GM19351 (cell line): ENCODE measurements around the gene NEU2.
"Not testable (repeated sequence)": the region's sequence is repeated elsewhere in the genome, so short reads cannot be mapped to it uniquely, and the experiment has no call there.

ENCODE experiments used
- ATAC-seq: cut with Tn5 transposase; IDR thresholded peaks from one replicate; pipeline ENCODE4 v1.9.1; 2021; ENCODE audit warnings: mild to moderate bottlenecking, moderate library complexity; ENCODE audit not compliant: unreplicated experiment

The NEU2 gene

DNA sequence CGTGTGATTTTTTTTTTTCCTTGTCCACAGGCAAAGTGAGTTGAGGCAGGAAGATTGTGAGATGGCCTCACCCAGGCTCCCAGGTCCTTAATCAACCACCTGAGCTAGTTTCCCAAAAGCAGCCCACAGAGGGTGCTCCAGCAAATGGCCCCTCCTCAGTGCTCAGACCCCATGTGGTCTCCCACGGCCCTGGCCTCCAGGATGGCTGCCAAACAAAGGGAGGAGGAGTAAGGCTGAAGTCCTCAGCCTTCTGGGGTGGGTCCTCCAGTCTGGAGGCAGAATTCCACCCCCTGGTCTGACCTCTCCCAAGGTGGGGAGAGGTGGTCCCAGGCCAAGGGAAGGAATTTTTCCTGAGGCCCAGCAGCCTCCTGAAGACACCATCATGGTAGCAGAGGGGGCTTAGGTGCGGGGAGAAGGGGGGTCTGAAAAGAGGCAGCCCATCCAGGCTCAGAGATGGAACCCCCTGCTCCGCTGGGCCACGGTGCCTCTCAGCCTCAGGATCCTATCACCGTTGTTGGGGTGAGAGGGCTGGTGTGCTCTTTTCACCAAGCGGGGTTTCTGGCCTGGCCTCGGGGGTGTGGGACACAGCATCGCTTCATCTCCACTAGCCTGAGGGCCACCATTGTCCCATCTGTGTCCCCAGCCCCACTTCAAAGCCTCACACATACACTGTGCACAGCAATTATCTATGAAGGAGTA, 21.8 kb upstream of the NEU2 start:
- no peak for ATAC-seq

DNA sequence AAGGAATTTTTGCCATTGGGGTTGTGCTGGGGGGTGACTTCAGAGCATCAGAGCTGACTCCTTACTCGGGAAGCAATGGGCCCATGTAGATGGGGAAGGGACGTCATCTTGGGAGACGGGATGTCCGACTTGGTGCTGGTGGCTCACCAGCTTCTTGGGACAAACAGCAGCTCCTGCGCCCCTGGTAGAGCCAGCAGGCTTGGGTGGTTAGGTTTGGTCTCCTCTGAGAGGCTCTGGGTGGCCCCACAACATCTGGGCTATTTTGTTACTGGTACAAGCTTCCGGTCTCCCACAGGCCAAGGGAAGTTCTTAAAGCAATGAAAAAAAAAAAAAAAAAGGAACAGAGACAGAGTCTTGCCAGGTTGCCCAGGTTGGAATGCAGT, 21.2 kb upstream of the NEU2 start:
- no peak for ATAC-seq

DNA sequence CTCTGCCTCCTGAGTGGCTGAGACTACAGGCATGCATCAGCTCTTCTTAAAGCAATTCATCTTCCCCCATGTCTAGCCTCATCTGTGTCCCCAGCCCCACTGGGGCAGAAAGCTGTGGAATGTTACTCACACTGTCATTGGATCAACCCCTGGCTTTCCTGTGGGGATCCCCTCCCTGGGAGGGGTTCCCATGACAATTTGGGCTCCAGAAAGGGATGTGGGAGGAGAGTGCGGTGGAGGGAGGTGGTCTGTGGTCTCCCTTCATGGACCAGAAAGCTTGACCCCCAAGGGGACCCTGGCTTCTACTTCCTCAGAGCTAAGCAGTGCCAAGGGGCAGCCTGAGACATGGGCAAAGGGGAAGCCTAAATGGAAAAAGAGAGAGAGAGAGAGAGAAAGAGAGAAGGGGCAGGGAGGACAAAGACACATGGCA, 20.8 kb upstream of the NEU2 start:
- ATAC-seq = no peak

DNA sequence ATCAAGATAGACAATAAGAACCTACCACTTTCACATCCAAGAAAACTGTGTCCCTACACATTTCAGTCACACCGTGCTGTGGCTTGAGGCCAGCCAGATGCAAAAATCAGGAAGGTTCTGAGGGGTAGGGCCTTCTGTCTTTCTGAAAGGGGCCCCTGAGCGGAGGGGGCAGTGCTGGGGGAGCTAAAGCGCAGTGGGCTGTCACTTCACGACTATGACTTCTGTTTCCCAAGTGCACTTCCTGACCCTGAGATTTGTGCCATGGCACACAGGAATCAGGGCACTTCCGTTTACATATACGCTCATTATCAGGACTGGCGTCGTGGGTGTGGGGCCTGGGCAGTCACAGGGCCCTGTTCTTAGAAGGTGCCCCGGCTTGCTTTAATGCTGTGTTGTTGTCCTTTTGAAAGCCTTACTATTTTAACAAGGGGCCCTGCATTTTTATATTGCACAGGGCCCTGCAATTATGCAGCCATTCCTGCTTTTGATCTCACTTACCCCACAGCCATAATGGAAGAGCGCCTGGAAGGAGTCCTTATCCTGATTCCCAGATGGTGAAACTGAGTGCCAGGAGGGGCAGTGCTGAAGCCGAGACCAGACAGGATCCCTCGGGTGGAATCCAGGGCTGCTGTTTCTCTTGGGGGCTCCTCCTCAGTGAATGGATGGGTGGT, 20.0 kb upstream of the NEU2 start:
- no peak for ATAC-seq

DNA sequence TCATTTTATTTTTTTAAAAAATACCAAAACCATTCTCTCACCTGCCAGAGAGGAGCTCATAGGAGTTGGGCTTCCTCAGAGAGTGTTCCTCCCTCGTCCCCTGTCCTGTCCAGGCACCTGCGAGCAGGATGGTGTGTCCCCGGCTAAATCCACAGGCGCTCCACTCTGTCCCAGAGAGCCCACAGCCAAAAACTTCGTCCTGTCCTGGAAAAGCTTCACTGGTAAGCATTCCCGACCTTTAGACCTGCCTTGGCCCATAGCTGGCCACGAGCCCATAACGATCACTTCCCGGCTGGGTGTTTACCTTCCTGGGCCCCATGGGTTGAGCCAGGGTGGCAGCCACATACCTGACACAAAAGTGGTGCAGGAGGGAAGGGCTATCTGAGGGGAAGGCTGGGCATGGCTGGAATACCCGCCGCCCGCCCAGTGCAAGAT, 19.4 kb upstream of the NEU2 start, which contains the start of gene NGEF:
Gene NGEF, minus strand, starts transcription at position 230 of the 435 bp plus-strand sequence. CDS start 38,366 bp downstream, outside the sequence.
- ATAC-seq = no peak

DNA sequence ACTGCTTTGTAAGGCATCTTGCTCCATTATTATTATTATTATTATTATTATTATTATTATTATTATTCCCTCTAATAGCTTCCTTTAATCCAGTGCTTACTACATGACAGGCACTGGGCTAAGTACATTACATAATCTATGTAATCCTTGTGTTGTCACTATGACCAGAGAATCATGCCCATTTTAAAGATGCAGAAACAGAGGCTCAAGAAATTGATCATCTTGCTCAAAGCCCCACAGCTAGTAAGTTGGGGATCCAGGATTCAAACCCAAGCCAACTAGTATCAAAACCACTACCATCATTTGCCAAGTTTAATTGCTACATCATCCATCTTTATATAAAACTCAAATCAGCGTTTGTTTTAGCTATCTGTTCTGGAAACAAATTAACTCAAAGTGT, 18.8 kb upstream of the NEU2 start:
- ATAC-seq = no peak

DNA sequence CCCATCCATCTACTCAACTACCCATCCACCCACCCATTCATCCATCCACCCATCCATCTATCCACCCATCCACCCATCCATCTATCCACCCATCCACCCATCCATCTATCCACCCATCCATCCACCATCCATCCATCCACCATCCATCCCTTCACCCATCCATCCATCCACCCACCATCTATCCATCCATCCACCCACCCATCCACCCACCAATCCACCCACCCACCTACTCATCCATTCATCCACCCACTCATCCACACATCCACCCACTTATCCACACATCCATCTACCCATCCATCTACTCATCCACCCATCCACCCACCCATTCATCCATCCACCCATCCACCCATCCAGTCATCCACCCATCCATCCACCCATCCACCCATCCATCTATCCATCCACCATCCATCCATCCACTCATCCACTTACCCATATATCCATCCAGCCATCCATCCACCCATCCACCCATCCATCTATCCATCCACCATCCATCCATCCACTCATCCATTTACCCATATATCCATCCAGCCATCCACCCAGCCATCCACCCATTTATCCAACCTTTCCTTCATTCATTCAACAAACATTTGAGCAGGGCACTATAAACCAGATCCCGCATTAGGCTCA, 17.3 kb upstream of the NEU2 start:
- ATAC-seq = no peak

DNA sequence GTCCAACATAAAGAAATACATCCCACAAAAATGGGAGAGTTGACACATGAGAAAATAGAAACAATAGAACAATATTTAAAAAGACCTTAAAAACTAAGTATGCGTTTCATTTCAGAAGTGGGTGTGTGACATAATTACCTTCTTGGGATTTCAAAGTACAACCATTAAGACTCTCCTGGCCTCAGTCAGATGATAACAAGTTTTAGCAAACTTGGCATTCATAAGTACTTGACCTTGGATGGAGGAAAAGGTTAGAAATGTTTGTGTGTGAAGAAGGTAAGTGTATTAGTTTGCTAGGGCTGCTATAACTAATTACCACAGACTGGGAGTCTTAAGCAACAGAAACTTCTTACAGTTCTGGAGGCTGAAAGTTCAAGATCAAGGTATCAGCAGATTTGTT, 14.5 kb upstream of the NEU2 start:
- ATAC-seq = no peak

DNA sequence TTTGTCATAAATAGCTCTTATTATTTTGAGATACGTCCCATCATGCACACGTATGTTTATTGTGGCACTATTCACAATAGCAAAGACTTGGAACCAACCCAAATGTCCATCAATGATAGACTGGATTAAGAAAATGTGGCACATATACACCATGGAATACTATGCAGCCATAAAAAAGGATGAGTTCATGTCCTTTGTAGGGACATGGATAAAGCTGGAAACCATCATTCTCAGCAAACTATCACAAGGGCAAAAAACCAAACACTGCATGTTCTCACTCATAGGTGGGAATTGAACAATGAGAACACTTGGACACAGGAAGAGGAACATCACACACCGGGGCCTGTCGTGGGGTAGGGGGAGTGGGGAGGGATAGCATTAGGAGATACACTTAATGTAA, 12.9 kb upstream of the NEU2 start:
- ATAC-seq = not testable (repeated sequence)

DNA sequence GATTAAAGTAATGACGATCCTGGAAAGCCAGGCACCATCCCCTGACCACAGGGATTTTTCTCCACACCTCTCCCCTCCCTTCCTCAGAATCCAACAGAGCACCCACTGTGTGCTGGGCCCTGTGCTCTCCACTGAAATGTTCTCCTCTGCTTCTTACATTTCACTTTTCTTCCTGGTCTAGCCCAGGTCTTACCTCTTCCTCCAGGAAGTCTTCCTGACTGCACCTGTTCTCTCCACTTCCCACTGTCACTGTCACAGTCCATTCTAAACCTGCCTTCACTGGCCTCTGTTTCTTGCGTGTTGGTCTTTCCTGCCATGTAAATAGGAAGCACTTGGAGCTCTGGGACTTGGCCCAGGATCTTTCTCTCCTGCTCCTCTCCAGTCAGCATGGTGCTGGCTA, 12.0 kb upstream of the NEU2 start:
- no peak for ATAC-seq

DNA sequence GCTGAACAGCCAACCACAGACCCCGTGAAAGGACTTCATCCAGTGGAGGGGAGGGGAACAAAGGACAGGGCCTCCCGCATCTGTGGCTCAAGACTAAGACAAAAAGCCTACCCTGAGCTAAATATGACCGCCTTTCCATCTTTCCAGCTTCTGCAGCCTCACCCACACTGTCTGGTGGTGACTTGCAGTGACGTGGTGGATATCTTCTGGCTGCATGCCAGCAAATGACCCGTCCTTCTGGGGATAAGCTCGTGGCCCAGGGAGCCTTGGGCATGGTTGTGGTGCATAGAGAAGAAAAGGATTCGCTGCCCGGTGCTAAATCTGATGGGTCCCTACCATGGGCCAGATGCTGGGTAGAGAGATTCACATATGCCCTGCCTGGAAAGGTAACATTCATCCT, 10.7 kb upstream of the NEU2 start:
- ATAC-seq = no peak

DNA sequence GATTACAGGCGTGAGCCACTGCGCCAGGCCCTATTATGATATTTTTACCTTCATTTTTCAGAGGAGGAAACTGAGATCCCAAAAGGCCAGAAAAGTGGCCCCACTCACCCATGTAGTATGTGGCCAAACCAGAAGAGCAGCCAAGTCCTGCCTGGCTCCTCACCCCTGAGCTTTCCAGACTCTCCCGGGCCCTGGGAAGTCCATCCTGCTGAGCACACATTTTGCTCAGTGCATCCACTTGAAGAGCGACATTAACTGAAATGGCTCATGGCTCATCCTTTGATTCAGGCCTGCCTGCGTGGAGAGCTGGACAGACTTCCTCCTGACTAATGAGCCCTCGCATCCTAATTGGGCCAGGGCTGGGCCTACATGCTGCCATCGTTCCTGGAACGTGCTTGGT, 9.9 kb upstream of the NEU2 start:
- no peak for ATAC-seq

DNA sequence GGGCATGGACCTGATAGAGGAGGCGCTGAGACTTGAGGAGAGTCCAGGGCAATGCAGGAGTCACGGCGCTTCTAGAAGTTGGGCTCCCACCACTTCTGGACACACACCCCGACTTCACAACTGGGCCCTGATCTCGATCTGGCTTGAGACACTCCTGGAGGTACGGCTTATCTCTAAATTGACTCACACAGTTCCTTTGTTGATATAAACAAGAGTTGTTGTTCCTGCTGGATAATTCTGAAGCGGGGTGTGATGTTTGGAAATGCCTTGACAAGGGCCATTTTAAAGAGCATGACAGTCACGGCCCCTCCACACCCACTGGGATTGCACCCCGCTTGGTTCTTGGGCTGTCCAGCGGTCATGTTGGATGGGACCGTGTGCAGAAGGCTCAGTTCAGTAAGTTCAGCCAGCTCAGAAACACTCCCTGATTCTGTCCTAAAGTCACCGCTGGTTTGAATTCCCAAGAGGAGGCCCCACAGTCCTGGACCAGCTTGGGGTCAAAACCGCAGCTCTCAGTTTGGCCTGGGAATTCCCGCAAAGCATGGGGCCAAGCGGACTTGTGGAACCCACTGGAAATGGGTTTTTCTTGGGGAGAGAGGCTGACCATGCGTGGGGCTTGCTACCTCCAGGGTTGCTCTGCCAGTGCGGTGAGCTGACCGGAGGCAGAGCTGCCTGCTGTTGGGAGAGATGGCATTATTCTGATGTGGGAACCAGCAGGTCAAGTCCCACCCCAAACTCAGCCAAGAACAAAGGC, 9.3 kb upstream of the NEU2 start:
- no peak for ATAC-seq

DNA sequence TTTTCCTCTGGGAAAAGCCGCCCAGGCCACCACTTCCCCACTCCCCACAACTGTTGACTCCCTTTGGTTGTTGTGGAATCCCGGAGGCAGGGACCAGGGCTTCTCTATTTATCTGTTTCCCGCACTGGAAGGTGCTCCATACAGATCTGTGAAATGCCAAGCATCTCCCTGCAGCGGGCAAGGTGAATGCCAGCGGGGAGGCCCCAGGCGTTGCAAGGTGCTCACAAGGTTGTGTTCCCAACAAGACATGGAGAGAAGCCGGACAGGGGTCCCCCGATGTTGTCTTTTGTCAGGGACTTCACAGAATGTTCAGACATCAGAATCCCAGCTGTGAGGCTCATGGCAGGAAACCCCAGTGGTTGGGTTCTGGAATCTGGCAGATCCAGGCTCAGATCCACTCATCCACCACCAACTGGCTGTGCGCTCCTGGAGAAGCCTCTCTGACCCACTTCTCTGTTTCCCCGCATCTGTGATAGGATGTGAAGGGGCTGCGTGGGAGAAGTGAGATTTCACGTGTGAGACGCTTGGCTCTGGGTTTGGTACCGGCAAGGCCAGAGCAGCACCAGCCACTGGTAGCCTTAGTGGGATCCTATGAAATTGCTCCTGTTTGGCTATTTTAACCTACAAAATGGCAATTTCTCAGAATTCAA, 8.6 kb upstream of the NEU2 start:
- ATAC-seq = no peak

DNA sequence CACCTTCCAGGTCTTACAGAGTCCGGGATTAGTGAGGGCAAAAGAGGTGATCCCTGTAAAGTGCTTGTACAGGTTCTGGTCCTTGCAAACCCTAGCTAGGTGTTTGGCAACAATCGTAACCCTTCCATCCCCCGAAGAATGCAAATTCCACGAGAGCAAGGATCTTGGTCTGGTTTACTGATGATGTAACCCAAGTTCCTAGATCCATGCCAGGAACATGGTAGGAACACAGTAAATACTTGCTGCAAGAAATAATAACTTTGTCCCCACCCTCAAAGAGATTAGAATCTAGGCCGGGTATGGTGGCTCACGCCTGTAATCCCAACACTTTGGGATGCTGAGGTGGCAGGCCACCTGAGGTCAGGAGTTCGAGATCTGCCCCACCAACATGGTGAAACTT, 6.8 kb upstream of the NEU2 start:
- no peak for ATAC-seq

DNA sequence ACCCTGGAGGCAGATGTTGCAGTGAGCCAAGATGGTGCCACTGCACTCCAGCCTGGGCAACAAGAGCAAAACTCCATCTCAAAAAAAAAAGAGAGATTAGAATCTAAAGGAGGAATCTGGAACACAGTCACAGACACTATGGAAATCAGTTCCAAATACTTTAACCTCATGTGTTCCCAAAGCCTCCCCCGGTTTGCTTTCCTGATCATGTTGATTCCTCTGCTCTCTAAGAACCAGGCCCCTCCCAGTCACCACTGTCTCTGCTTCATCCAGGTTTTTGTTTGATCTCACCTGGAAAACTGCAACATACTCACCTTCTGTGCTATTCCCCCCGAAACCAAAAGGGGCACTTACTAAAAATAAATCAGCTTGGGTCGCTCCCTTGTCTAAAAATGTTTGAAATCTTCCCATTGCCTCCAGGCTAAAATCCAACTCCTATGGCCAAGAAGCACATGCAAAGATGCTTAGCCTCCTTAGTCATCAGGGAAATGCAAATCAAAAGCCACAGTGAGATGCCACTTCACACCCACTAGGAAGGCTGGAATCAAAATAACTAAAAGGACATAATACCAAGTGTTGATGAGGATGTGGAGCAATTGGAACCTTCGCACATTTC, 6.2 kb upstream of the NEU2 start:
- ATAC-seq = no peak

DNA sequence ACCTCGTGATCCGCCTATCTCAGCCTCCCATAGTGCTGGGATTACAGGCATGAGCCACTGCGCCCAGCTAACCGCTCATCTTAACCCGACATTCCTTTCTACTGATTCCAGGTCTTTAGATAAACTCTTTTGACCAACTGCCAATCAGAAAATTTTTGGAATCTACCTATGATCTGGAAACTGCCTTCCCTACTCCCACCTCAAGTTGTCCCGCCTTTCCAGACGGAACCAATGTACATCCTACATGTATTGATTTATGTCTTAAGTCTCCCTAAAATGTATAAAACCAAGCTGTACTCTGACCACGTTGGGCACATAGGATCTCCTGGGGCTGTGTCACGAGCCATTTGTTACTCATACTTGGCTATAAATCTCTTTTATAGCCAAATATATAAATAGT, 3.2 kb upstream of the NEU2 start:
- no peak for ATAC-seq

DNA sequence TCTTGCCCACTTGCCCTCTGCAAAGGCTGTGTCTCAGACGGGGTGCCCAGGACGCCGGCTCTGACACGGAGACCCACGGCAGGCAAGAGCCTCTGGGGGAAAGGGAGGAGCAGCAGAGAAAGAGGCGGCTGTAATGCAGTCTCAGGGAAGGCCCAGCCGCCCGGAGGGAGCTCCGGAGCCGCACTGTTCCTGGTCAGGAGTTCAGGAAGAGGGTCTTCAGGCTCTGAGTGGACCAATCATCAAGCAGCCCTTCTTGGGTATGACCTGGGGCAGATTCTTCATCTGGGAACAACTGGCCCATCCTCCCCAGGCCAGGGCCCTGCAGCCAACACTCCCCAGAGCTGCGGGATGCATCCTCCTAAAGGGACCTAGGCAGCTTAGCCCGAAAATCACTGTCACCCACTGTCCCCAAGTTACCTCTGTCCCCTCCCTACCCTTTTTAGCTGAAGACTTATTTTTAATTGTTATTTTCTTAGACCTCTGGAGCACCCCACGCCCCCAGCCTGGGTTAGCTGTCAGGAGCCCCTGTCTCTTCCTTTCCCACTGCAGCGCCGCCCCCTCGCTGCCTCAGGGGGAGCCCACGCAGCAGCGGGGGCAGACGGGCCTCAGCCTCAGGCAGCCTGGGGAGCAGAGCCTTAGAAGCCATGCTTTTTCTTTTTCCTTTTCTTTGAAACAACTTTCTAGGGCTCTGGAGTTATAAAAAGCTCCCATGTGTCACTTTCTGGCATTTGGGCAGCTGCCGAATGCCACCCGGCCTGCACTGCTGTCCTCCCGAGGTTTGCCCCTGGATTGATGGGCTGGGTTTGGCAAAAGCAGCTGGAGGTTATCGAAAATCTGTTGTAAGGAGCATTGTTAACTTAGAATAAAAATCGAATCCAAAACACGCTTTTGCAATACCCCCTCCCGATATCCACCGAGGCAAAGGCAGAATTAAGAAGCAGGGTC, 644 bp upstream of the NEU2 start:
- ATAC-seq = no peak

DNA sequence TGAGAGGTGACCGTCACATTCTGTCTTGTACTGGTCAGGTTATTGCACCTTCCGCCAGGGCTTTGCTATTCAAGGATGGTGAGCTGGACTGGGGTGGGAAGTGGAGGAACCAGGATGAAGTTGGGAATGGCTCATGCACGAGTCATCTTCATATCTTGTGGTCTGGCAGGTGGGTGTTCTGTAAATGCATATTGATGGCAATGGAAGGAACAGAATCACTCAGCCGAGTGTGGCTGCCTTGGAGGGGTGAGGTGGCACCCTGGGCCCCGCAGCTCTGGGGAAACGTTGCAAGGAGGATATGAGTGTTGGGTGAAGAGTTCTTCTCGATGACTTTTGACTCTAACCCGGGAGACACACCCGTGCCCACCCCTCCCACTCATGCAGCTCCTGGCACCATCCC, 1.2 kb downstream of the NEU2 start:
- no peak for ATAC-seq
